HCEC 1CT (cell line): ENCODE data around the gene FGF12.

Experiments
- DNase-seq: peaks from one replicate; pipeline ENCODE4 v3.0.0-alpha.2; 2017

FGF12 gene

DNA sequence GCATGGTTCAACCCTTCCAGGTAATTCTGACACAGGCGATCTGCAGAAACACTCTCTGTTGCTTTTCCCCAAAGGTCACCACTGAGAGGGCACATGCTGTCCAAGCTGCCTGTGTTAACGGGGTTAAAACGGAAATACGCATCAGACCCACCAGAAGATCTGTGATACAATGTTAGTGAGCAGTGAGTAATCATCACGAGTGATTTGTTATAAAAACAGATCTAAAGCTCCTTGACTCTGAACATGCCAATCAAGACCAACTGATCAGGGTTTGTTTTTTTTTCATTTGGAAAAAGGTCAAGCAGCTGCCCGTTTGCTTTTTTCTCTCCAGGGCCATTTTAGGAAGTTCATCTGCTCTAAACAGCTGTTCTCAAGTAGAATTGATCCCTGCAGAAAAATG, 43.2 kb downstream of the FGF12 start:
- DNase-seq = no peak

DNA sequence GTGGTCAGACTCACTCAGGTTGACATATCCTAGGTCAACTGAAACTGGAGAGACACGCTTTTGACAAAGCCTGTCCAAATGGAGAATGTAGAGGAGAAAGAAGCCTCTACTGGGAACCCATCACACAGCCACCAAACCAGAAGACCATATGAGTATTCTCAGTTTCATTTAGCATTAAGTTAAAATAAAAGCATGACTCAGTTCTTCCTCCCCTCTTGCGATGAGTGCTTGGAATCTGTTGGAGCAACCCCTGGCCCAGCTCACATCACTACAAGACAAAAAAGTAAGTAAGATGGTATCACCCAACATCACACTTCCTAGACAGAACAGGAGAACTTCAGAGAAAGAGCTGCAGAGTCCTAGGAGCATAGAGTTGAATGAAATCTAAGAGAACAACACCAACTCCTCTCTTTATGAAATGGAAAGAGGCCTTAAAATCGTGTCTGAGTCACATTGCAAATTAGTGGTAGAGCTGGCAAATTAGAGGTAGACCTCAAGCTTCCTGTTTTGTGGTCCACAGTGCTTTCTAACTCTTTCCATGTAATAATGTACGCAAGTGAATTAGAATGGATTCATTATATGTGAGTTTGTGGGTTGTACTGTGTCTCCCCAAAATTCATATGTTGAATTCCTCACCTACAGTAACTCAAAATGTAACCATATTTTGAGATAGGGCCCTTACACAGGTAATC, 51.2 kb downstream of the FGF12 start:
- no peak for DNase-seq

DNA sequence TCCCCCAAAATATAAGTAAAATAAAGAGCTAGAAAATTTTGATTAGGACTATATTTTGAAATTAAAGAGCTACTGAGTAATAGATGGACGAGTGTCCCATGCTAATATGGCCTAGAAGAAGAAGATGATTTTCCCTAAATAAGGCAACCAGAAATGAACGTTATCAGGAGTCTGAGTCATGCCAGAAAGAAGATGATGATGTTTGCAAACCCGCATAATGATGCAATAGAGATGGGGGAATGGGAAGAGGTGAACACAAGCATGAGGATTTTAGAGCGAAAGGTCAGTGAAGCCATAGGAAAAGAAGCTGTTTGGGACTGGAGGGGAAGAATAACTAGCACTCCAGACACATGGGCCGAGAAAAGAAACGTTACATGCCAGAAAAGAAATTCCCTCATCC, 71.7 kb downstream of the FGF12 start:
- no peak for DNase-seq

DNA sequence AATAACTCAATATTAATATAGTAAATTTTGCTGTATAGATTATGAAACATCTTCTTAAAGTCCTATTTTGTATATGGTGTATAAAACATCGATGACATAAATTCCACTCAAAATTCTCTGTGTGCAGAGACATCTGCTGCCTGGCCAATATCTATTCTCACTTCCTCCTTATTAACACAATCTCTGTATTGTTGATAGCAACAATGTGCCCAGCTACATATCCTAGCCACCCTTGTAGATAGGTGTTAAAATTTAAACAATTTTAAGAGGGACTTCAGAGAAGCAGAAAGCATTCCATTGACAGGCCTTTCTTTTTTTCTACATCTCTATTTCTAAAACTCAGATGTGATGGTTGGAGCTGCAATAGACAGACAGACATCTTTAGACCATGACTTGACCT, 72.3 kb downstream of the FGF12 start:
- no peak for DNase-seq

DNA sequence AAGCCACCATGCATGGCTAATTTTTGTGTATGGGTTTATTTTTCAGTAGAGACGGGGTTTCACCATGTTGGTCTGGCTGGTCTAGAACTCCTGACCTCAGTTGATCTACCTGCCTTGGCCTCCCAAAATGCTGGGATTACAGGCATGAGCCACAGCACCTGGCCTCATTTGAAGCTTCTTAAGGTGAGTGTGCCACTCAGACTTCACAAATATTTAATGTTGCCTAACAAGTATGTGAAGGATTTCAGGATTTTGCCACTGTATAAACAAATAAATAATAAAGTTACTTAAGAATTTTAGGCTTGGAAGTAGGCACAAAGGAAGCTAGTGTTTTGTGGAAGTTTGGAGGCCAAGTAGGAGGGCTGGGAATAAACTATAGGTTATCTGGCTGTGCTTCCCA, 73.5 kb downstream of the FGF12 start:
- DNase-seq = no peak

DNA sequence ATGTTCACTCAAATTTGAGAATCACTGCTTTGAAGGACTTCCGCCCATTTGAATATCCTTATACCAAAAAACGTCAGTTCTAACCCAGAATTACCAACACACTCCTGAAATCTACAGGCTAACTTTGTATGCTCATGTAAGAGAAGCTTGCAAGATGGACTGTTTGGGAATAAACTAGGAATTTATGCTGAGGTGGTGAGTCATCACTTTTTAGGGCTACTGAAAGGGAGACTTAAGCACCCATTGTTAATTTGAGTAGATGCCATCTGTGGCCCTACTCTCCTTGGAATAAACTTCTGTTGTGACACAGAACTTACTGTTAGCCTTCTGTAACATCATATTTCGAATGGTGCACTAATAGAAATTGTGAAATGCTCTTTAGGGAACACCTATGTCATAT, 74.6 kb downstream of the FGF12 start:
- no peak for DNase-seq

DNA sequence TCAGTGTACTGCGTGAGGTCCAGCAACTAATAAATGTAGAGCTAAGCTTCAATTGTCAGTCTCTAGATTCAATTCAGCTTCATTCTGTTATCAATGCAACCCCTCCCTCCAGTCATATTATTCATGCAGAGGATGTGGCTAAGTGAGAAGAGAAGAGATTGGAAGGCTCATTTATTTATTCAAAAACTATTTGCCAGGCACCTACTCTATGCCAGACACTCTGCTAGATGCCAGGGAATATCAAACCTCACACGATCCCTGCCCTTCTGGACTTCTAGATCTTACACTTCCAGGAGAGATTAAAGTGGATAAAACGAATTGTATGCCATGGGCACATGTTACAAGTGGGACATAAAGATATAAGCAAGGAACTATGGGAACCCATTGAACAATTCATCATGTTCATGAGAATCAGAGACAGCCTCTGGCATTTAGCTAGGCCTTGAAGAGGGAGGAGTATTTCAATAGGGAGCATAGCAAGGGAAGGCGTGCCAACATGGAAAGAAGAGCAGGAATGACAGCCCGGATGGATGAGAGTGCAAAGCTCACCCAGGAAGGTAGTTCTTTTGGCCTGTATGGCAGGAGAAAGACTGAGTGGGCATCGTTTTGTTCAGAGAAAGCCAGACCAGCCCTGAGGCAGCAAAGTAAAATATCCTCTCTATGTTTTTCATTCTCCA, 75.4 kb downstream of the FGF12 start:
- DNase-seq = no peak

DNA sequence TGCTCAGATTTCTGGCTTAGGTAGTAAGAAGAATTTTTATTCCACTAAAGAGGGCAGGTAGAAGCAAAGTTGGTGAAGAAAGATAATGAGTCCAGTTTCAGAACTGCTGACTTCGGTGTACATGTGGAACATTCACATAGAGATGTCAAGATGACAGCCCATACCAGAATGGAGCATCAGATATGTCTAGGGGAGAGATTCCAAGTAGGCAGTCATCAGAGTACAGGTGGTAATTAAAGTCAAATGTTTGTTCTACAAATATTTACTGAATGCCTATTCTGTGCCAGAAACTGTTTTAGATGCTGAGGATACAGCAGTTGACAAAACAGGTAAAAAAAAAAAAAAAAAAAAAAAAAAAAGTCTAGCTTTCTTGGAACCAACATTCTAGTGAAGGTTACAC, 81.9 kb downstream of the FGF12 start:
- no peak for DNase-seq

DNA sequence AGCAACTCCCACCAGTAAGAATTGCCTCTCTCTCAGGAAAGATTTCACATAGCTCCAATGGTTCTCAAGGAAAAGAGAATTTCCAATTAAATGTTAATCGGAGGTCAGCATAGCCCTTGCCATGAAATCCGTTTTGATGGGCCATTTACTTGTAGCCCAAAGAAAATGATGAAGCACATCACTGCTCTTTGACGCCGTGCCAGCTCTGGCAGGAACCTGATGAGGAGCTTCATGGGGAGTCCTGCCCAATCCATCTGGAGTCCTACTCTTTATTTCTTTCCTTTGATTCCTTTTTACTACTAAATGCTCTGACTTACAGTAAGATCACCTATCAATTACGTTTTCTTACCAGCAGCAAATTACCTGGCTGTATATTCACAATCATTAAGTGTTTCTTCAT, 84.7 kb downstream of the FGF12 start:
- DNase-seq = no peak

DNA sequence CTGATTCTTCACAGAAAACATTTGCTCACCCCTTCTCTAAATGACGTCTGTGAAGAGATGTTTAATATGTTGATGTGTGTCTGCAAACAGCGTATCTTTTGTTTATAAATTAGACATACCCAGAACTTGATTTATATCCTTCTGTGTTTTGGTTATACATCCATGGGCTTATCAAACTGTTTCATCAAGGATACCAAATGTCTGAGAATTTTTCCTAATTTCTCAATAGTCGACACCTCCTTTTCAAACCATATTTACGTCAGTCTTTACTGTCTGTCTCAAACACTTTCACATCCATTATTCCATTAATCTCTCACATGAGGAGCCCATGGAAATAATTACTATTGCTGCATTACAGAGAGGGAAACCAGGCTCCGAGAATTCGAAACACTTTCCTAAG, 85.4 kb downstream of the FGF12 start:
- no peak for DNase-seq

DNA sequence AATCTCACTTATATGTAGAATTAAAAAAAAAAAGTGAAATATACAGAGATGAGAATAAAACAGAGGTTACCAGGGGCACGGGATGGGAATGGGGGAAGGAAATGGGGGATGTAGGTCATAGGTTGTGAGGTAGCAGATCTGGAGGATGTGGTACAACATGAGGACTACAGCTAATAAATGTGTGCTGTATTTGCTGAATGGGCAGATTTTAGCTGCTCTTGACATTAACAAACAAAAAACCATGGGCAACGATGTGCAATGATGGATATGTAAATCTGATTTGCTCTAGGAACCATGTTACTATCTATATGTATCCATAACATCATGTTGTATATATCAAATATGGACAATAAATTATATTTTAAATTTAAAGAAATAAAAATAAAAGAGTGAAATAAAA, 87.4 kb downstream of the FGF12 start:
- DNase-seq = no peak

DNA sequence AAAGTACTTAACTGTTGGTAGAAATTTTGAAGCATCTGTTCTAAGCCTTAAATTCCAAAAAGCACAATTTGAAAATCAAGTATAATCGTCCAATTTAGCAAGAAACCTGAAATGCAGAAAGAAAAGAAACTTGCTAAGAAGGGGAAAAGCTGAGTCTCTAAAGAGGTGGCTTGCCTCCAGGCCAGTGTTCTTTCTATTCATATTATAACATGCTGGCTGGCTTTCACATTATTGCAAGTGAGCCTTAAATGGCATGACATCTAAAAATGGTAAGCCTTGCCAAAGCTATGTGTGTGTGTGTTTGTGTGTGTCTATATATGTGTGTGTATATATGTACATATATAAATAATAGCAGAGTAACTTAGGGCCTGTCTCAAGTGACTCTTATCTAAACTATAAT, 89.5 kb downstream of the FGF12 start:
- no peak for DNase-seq

DNA sequence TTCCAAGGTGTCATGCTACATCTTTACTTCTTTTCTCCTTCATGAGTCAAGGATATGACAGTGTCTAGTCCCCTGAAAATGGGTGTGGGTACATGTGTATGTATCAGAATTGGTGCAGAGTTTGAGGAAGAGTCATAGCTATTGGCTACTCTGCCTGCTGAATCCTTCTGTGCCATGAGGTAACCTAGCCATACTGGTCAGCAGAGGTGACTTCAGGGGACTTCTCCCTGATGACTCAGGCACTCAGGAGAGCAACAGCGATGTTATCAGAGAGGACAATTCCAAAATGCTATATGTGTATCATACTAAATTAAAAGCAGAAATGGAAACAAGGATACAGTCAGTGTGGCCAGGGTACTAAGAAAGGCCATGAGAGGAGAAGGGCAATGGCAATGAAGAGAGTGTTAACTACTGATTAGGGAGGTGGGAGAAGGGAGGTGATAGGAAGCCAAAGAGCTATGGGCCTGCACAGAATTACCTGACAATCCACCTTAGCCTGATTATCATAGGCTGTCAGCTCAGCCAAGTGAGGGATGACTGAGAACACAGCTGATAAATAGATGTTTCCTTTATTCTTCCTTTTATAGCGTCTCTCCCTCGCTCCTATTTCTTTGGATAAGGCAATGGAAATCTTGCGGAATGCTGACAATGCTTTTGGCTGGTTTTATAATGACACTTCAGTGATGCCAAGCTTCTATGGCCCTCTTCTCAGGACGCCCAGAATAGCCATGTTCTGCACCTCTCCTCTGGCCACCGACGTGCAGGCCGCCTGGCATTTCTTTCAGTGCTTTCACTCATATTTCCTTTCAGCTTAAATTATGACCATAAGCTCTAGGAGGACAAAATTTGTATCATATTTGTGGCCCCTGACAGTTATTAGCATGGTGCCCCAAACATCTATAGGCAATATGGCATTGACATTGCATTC, 90.6 kb downstream of the FGF12 start:
- DNase-seq = no peak

DNA sequence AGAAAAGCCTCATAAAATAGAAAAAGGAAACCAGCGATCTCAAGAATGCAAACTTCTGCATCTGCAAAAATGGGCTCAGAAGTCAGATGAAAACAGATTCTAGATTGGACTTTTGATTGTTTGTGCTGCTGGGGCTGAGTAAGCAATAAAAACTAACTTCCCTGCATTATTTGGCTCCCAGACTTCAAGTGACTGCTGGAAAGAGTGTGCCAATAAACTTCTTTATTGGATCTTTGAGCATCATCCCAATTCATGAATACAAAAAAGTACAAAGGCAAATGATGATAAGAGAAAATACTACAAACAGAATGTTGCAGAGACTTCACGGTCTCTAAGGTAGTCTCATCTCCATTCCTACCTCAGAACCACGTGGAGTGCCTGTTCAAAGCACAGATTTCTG, 97.9 kb downstream of the FGF12 start:
- no peak for DNase-seq

DNA sequence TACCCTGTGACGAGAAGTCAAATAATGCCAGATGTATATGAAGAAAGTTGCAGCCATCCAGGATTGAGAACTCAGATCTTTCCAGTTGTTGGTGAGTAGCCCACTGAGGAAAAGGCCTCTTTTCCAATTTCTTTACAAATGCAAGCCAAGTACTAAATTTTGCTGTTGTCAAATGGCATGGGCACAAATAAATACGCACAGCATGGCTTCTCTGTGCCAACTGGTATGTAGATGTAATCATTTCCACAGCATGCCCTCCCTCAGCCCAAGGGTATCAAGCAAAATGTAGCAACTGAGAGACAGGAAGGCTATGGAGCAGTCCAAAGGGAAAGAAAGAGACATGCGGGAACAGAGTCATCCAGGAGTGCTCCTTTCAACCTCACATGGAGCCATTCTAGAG, 105.4 kb downstream of the FGF12 start:
- DNase-seq = no peak

DNA sequence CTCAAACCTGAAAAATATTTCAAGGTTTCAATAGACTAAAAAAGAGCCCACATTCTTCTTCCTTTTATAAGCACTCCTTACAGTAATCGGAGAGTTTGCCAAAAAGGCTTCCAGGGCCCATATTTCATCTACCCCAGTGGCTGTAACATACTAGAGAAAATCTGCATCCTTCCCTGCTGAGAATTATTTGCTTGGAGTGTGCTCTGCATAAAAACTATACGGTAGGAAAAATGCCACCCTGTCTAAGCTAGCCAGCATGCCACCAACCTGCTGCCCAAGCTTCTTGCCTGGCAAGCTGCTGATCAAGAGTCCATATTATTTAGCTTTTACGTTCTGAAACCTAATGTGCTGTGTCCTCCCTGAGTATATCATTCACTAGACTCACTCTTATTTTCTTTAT, 107.1 kb downstream of the FGF12 start:
- no peak for DNase-seq

DNA sequence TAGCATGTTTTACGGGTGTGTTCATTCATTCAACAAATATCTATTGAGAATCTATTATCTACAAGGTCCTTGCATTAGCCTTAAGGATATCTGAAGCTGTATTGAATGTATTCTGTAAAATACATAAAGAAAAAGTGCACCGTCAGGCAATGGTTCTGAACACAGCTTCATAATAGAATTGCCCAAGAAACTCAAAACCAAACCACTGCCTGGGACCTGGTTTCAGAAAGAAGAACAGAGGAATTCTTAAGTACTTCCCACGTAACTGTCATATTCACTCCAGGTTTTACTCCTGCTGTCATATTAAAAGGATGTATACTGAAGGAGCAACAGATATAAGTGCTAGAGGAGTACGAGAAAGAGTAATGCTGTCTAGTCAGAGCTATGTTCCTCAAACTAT, 115.9 kb downstream of the FGF12 start:
- DNase-seq = no peak

DNA sequence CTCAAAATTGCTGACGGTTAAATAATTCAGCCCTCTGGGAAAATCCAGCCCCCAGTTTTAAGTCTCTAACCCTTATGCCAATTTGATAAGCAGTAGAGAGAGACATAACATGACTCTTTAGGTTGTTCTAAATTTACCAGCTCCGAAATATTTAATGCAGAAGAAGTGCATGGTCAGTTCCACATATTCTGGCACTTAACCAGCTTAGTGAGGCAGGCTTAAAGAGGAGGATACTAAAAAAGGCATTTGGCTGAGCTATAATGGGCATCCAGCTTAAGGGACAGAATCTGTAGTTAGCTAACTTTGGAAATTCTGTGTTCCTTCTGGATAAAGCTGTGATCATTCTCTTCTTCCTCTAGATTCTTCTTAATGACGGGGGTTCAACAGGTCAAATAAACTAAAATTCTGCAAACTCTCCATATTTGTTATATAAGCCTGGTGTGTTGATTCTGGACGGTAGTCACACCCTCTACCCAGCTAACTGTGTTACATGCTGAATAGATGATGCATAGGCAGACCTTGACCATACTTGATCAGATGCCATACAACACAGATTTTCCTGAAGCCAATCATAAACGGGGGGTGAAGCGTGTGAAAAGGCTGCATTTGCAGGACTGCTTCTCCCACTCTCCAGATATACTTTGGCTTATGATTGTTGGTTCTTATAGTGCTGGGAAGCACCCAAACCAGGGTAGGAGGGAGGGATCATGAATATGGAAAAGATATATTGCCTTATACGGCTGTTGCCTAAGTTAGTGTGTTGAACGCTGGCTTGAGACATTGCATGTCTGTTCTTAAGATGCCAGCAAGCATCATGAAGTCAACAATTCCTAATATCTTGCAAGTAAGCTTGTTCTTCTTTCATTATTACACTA, 118.4 kb downstream of the FGF12 start:
- DNase-seq = no peak

DNA sequence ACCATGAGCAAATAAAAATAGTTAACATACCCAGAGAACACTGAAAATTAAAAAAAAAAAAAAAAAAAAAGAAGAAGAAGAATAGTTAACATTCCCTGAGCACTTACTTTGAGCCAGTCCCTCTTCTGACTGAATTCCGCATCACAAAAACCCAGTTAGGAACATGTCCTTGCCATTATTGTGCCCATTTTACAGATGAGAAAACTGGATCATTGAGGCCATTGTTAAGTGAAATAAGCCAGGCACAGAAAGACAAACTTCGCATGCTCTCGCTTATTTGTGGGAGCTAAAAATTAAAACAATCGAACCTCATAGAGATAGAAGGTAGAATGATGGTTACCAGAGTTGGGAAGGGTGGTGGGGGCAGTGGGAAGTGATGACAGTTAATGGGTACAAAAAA, 119.5 kb downstream of the FGF12 start:
- no peak for DNase-seq

DNA sequence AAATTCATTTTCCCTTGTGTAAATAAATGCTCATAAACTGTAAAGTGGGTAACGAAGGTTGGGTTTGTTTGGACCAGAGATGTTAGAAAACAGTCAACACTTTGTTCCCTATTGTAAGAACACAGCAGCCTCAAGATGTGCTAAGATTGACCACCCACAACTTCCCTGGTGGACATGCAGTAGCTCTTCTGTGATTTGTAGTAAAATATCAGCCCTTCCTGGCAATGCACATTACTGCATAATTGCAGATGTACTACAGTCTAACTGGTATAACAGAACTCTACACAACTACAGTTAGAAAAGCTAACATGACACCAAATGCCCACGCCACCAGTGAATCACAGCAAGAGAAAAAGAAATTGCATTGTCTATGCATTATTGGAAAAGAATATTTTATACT, 129.4 kb downstream of the FGF12 start:
- no peak for DNase-seq

DNA sequence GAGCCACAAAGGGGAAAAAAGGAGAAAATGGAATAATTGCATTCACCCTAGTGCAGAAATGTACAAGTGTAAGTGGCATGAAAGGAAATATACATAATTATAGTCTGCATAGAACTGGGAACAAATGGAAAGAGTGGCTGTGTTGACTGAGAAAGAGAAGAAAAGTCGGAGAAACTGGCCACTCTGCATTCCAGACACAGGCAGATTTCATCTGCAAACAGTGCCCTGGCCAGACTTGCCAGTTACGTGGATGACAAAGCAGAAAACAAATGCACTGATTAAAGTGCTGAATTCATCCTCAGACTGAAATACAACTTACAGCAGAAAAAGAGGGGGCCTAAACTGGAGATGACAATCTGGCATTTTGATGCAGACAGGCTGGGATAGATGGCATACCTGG, 129.8 kb downstream of the FGF12 start:
- no peak for DNase-seq

DNA sequence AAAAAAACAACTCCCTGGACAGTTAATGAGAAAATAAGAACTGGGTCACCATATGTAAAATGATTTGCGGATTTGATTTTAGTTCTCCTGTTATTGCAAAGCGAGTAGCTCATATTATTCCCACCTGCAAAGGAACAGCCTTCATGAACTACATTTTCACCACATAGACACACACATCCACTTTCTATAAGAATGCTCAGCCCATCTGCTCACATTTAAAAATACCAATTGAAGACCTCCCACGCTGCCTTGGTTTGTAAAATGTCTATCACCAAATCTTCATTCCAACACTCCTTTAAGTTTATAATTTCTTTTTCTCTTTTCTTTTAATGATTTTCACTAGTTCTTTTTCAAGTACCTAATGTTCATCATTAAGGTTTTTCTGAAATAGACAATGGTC, 148.6 kb downstream of the FGF12 start:
- DNase-seq = no peak

DNA sequence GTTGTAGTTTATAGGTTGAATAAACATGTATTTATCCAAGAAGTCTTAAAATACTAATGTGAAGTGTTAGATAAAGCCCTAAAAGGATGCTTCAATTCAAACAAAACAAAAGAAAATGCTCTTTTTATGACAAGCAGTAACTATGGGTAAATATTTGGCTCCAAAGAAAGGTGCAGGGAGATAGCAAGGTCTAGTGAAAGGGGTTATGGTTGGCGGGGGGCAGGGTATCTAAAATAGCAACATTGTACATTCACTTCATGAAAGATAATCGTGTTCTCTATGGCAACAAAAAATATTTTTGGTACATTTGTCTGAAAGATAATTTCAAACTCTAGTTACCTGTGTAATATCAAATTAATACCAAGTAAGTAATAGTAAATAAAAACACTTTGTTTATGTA, 149.5 kb downstream of the FGF12 start:
- DNase-seq = no peak
